ENCODE measurements around the gene RNF34.

- TF ChIP-seq POLR2AphosphoS5 (IDR thresholded peaks at IDR 0.05) = no peak
- TF ChIP-seq CTCF (IDR thresholded peaks at IDR 0.05) = no peak
These were observed 7.6 kb upstream of the RNF34 start for GRCh38 chr12:121392325-121392716.
